ENCODE measurements around the gene SPATA25.
"Not testable (repeated sequence)": the region's sequence is repeated elsewhere in the genome, so short reads cannot be mapped to it uniquely, and the experiment has no call there.

The SPATA25 gene

GRCh38 chr20:45912344-45912682 is 24.9 kb upstream of the SPATA25 start:
- no peak for DNase-seq

- no peak for DNase-seq
Observed at GRCh38 chr20:45911486-45912343, 24.3 kb upstream of the SPATA25 start, which contains the start of gene PLTP. Gene PLTP (minus strand): TSS chr20:45912155. CDS start chr20:45911452, 703 bp downstream.

GRCh38 chr20:45910670-45911485 is 23.5 kb upstream of the SPATA25 start:
- no peak for DNase-seq

GRCh38 chr20:45909817-45910669 is 22.6 kb upstream of the SPATA25 start:
- no peak for DNase-seq

GRCh38 chr20:45909336-45909808 is 21.9 kb upstream of the SPATA25 start:
- no peak for DNase-seq

GRCh38 chr20:45908084-45908483 is 20.7 kb upstream of the SPATA25 start:
- DNase-seq, result no peak

GRCh38 chr20:45907219-45907948 is 20.0 kb upstream of the SPATA25 start:
- DNase-seq, result no peak

GRCh38 chr20:45905505-45906079 is 18.2 kb upstream of the SPATA25 start:
- DNase-seq, result no peak

- DNase-seq, result no peak
Observed at GRCh38 chr20:45904583-45905504, 17.4 kb upstream of the SPATA25 start.

GRCh38 chr20:45902199-45902701 is 14.8 kb upstream of the SPATA25 start:
- no peak for DNase-seq

- DNase-seq, result not testable (repeated sequence)
Observed at GRCh38 chr20:45901332-45901731, 13.9 kb upstream of the SPATA25 start.

- DNase-seq, result no peak
Observed at GRCh38 chr20:45899046-45899835, 11.8 kb upstream of the SPATA25 start.

GRCh38 chr20:45898285-45898684 is 10.9 kb upstream of the SPATA25 start:
- DNase-seq, result no peak

- no peak for DNase-seq
Observed at GRCh38 chr20:45897692-45898091, 10.3 kb upstream of the SPATA25 start.

- DNase-seq, result no peak
Observed at GRCh38 chr20:45897289-45897688, 9.9 kb upstream of the SPATA25 start.

GRCh38 chr20:45896641-45897161 is 9.3 kb upstream of the SPATA25 start:
- DNase-seq, result no peak

GRCh38 chr20:45894797-45895196 is 7.4 kb upstream of the SPATA25 start:
- no peak for DNase-seq

GRCh38 chr20:45893831-45894230 is 6.4 kb upstream of the SPATA25 start:
- DNase-seq, result no peak

GRCh38 chr20:45892828-45893500 is 5.5 kb upstream of the SPATA25 start:
- DNase-seq, result no peak
